Stimulated activated naive B cell treated with anti-CD40 and anti-IgM and Interleukin-4, amounts not matched to agents 10 μg/mL and 1 μg/mL and 100 μg/mL, for 72 hours (primary cell): Measurements from ENCODE around the gene SLC16A3.
A peak's percentile ranks its signal among the peaks of the same experiment; 100 is the strongest.

ENCODE experiments used
- ATAC-seq, 2 donors: fragments of 150-1000 bp; cut with Tn5 transposase; replicated peaks; 2 replicates each; pipeline ENCODE4 v1.10.0; 2021; ENCODE audit warnings: moderate library complexity in 1 of 2
- DNase-seq: peaks from one replicate; pipeline ENCODE4 v3.0.0; 2021
- H3K27ac Mint-ChIP-seq: one replicate; pipeline ENCODE4 v1.8.0; 2022; ENCODE audit warnings: mild to moderate bottlenecking, mixed read lengths
- H3K27me3 Mint-ChIP-seq, 2 donors: one replicate each; pipeline ENCODE4 v1.8.0; 2022; ENCODE audit warnings: mixed read lengths in 2 of 2
- H3K36me3 Mint-ChIP-seq, 2 donors: one replicate each; pipeline ENCODE4 v1.8.0; 2022; ENCODE audit warnings: mixed read lengths in 2 of 2, mild to moderate bottlenecking in 1 of 2
- H3K4me1 Mint-ChIP-seq, 2 donors: one replicate each; pipeline ENCODE4 v1.8.0; 2022; ENCODE audit warnings: mixed read lengths in 2 of 2, mild to moderate bottlenecking in 1 of 2
- H3K4me3 Mint-ChIP-seq, 2 donors: one replicate each; pipeline ENCODE4 v1.8.0; 2022; ENCODE audit warnings: mild to moderate bottlenecking in 2 of 2, mixed read lengths in 2 of 2, moderate library complexity in 1 of 2
- H3K9me3 Mint-ChIP-seq, 2 donors: one replicate each; pipeline ENCODE4 v1.8.0; 2022; ENCODE audit warnings: mixed read lengths in 2 of 2, mild to moderate bottlenecking in 1 of 2

Gene SLC16A3

GRCh38 chr17:82241183-82241925 is 12.5 kb downstream of the SLC16A3 start:
- peaks cover 52 to 66% of the 10 kb centered on the region in 2 donors for H3K4me1 Mint-ChIP-seq
- H3K4me3 Mint-ChIP-seq, result peak overlapping the region; percentile 46 to 49
- peaks cover 40 to 54% of the 10 kb centered on the region in 2 donors for H3K36me3 Mint-ChIP-seq

DNA sequence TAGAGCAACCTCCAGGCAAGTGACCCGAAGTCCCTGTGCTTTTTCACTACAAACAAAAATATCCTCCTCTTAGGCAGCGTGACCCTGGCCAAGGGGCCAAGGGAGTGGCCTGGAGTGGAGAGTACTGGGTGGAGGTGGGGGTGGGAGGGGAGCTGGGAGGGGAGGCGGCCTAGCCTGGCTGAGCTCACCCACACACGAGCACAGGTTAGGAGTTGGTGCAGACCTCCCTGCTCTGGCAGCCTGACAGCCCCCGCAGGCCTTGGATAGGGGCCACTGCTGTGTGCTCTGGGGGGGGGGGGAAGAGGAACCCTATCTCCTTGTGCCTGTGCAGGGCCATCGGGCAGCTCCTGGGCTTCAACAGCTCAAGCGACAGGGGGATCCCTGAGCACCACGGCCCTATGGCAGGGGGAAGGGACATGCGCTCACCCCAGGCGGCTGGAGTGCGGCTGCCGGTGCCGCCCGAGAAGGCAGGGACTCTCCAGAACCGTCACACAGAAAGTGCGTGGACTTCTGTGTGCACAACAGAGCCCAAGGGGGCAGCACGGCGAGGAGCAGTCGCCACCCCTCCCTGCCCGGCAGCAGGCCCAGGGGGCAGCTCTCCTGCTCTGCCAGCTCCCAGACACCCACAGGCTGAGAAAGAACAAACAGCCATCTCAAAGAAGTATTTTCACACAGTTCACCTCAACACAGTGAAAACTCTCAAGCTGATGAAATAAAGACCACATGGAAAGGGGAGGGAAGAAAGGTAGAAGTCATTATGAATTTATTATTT is 13.3 kb downstream of the SLC16A3 start:
- H3K27me3 Mint-ChIP-seq, result no peaks in the 10 kb centered on the region
- DNase-seq, result no peak
- peaks cover 46 to 60% of the 10 kb centered on the region in 2 donors for H3K36me3 Mint-ChIP-seq
- H3K9me3 Mint-ChIP-seq, result no peaks in the 10 kb centered on the region
- H3K4me1 Mint-ChIP-seq, result peaks cover 58 to 70% of the 10 kb centered on the region in 2 donors
- peak; percentile 2 to 23 for ATAC-seq
- H3K4me3 Mint-ChIP-seq, result peak overlapping the region; percentile 49 to 63
- peak overlapping the region; percentile 82 for H3K27ac Mint-ChIP-seq

More at GRCh38 chr17:82241183-82241925, 12.5 kb downstream of the SLC16A3 start:
- peak overlapping the region; percentile 82 for H3K27ac Mint-ChIP-seq
- H3K9me3 Mint-ChIP-seq, result no peaks in the 10 kb centered on the region
- H3K27me3 Mint-ChIP-seq, result no peaks in the 10 kb centered on the region
- DNase-seq, result no peak
- ATAC-seq, result peak; percentile 58 to 67

DNA sequence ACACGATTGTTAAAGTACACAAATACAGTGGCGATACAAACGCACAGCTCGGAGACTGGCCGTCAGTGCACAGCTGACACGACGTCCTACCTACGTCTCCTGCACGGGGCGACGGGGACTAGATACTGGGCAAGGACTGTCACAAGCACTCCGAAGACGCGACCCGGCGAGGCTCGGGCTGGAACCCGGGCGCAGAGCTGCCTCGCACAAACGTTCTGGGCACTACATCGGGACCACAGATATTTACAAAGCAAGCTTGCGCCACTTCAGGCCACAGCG is 13.8 kb downstream of the SLC16A3 start:
- peaks cover 59 to 71% of the 10 kb centered on the region in 2 donors for H3K4me1 Mint-ChIP-seq

DNA sequence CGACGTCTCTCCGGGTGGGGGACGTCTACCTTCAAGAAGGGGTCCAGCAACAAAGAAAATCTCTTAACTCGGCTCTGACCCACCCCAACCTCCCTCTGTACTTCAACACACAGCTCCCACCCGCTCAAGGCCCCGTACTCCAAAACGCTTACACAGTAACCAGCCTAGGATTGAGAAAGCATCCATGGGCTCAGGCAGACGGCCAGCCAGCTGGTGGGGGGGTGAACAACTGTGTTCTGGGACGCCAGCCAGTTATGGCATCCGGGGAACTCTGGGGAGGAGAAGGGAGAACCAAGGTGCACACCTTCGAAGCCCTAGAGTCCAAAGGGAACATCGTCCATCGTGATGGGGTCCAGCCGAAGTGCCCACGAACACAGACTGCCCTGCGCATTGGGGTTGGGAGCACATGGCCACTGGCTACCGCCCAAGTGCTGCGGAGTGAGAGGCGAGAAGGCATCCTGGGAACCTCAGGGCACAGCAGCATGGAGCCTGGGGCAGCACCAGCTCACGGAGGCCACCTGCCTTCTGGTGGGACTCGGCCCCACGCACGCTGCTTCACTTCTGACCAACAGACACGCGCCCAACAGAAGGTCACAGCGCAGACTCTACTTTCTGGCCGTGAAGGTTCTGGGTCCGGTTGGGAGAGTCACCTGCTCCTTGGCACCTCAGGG is 14.3 kb downstream of the SLC16A3 start:
- ATAC-seq (no peak), DNase-seq (no peak)
- Mint-ChIP-seq H3K4me3 (no peak overlapping the region), H3K4me1 (peaks cover 62 to 71% of the 10 kb centered on the region in 2 donors), H3K27ac (no peak overlapping the region), H3K36me3 (peaks cover 51 to 63% of the 10 kb centered on the region in 2 donors), H3K27me3 (no peaks in the 10 kb centered on the region), H3K9me3 (no peaks in the 10 kb centered on the region)

More for the DNA sequence above, 13.8 kb downstream of the SLC16A3 start:
- DNase-seq (no peak), ATAC-seq (no peak)
- Mint-ChIP-seq H3K27ac (peak overlapping the region; percentile 75), H3K27me3 (no peaks in the 10 kb centered on the region), H3K4me3 (peak overlapping the region in 1 of 2 donors; percentile 36), H3K9me3 (no peaks in the 10 kb centered on the region), H3K36me3 (peaks cover 48 to 59% of the 10 kb centered on the region in 2 donors)

- Mint-ChIP-seq H3K27me3 (no peaks in the 10 kb centered on the region), H3K27ac (peak overlapping the region; percentile 33), H3K4me1 (peaks cover 59 to 71% of the 10 kb centered on the region in 2 donors), H3K36me3 (peaks cover 56 to 67% of the 10 kb centered on the region in 2 donors), H3K4me3 (no peak overlapping the region), H3K9me3 (no peaks in the 10 kb centered on the region)
- no peak for ATAC-seq
- no peak for DNase-seq
Observed at GRCh38 chr17:82243648-82244412, 15.0 kb downstream of the SLC16A3 start.

GRCh38 chr17:82244413-82245133 is 15.7 kb downstream of the SLC16A3 start:
- no peak for DNase-seq
- ATAC-seq, result no peak
- no peaks in the 10 kb centered on the region for H3K27me3 Mint-ChIP-seq
- H3K27ac Mint-ChIP-seq, result peak overlapping the region; percentile 33
- H3K4me3 Mint-ChIP-seq, result no peak overlapping the region
- peaks cover 54 to 66% of the 10 kb centered on the region in 2 donors for H3K4me1 Mint-ChIP-seq
- H3K36me3 Mint-ChIP-seq, result peaks cover 54 to 68% of the 10 kb centered on the region in 2 donors
- H3K9me3 Mint-ChIP-seq, result no peaks in the 10 kb centered on the region

GRCh38 chr17:82245134-82246039 is 16.5 kb downstream of the SLC16A3 start:
- H3K4me3 Mint-ChIP-seq, result no peak overlapping the region
- no peaks in the 10 kb centered on the region for H3K9me3 Mint-ChIP-seq
- no peak for DNase-seq
- peaks cover 54 to 64% of the 10 kb centered on the region in 2 donors for H3K36me3 Mint-ChIP-seq
- ATAC-seq, result no peak
- no peak overlapping the region for H3K27ac Mint-ChIP-seq
- no peaks in the 10 kb centered on the region for H3K27me3 Mint-ChIP-seq
- peaks cover 47 to 58% of the 10 kb centered on the region in 2 donors for H3K4me1 Mint-ChIP-seq

- Mint-ChIP-seq H3K36me3 (peaks cover 52 to 60% of the 10 kb centered on the region in 2 donors), H3K4me3 (no peak overlapping the region), H3K4me1 (peaks cover 42 to 52% of the 10 kb centered on the region in 2 donors)
Observed at GRCh38 chr17:82246040-82246364, 17.2 kb downstream of the SLC16A3 start.

GRCh38 chr17:82246365-82247181 is 17.7 kb downstream of the SLC16A3 start:
- Mint-ChIP-seq H3K4me3 (no peak overlapping the region), H3K4me1 (peaks cover 37 to 46% of the 10 kb centered on the region in 2 donors), H3K36me3 (peaks cover 56 to 60% of the 10 kb centered on the region in 2 donors), H3K9me3 (no peaks in the 10 kb centered on the region), H3K27me3 (no peaks in the 10 kb centered on the region), H3K27ac (peak overlapping the region; percentile 94)
- ATAC-seq, result peak; percentile 41 to 53
- no peak for DNase-seq

More at GRCh38 chr17:82246040-82246364, 17.2 kb downstream of the SLC16A3 start:
- Mint-ChIP-seq H3K27ac (peak overlapping the region; percentile 94), H3K27me3 (no peaks in the 10 kb centered on the region), H3K9me3 (no peaks in the 10 kb centered on the region)
- DNase-seq (no peak), ATAC-seq (no peak)

DNA sequence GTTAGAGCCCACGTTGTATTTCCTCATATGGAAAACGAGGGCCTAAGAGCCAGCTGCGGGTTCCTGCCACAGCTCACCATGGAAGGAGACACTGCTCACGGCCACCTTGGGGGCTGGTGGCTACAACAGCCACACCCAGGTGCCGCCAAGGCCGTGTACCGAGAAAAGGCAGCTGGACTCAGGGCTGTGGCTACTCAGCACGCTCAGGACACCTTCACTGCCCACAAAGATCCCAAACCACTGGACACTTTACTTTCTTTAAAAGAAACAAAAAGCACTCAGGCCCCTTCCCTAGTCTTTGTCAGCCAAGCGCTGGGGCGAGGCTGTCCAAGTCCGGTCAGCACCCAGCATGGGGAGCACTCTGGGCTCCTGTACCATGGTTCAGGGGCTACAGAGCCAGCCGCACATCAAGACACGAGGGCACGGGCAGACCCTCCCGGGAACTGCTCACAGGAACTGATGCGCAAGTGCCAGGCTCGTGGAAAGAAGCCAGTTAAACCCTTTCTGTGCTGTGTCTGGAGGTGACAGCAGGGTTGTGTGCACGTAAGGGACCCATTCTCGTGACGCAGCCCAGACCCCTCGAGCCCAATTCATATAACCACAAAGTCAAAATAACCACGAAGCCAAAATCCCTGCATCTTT is 18.5 kb downstream of the SLC16A3 start:
- Mint-ChIP-seq H3K4me3 (no peak overlapping the region), H3K27ac (peak overlapping the region; percentile 94), H3K36me3 (peaks cover 55 to 61% of the 10 kb centered on the region in 2 donors), H3K27me3 (no peaks in the 10 kb centered on the region), H3K9me3 (no peaks in the 10 kb centered on the region), H3K4me1 (peaks cover 30 to 39% of the 10 kb centered on the region in 2 donors)
- ATAC-seq (peak in 1 of 2 donors; percentile 15), DNase-seq (no peak)

DNA sequence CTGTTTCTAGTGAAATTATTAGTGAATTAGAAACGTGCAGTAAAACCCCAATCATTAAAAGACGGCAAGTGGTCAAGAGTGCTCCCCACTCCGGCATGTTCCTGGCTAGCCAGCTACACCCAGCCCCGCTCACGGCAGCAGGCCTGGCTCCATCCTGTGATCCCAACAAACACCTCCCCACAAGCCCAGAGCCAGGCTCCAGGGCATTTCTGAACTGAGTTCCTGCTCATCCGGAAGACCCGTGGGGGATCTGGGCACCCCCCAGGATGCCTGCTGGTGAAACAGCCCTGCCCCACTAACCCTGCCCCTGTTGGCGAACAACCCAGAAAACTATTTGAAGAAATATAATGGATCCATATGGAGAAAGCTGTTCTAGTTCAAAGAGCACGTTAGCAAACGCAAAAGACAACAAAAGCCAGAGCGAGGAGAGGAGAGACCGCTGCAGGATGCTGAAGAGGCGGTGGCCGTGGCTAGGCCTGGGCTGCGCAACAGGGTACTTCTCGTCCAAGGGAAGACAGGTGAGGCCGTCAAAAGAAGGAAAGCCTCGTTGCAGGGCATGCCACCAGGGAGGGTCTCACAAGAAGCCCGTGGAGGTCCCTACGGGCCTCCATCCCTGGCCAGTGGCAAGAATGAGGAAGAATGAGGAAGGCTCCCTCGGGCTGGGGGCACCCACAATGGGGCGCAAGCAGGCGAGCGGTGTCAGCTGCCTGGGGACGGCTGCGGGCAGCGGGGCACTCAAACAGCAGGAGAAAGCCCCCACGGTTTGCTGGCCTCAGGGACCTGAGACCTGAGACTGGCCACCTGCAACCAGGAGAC is 19.2 kb downstream of the SLC16A3 start:
- Mint-ChIP-seq H3K27ac (peak overlapping the region; percentile 73), H3K4me3 (peak overlapping the region; percentile 14 to 62), H3K9me3 (no peaks in the 10 kb centered on the region), H3K27me3 (no peaks in the 10 kb centered on the region), H3K36me3 (peaks cover 63 to 64% of the 10 kb centered on the region in 2 donors), H3K4me1 (peaks cover 26 to 31% of the 10 kb centered on the region in 2 donors)
- ATAC-seq (no peak), DNase-seq (no peak)
